GM12875 (cell line): ENCODE measurements around the gene MEI4.
"Not testable (repeated sequence)": the region's sequence is repeated elsewhere in the genome, so short reads cannot be mapped to it uniquely, and the experiment has no call there.

Experiments used
- H3K4me3 ChIP-seq: one replicate; pipeline ENCODE4 v1.5.1; 2011; ENCODE audit warnings: low read depth, low read length, control low read depth
- TF ChIP-seq, protein P1 (sequence below): IDR thresholded peaks from 2 replicates; pipeline ENCODE4 v1.5.1; 2011; ENCODE audit warnings: low read depth, mild to moderate bottlenecking, control low read depth, inconsistent platforms, low read length, moderate library complexity, borderline replicate concordance; ENCODE audit not compliant: insufficient read depth

MEI4 gene

DNA sequence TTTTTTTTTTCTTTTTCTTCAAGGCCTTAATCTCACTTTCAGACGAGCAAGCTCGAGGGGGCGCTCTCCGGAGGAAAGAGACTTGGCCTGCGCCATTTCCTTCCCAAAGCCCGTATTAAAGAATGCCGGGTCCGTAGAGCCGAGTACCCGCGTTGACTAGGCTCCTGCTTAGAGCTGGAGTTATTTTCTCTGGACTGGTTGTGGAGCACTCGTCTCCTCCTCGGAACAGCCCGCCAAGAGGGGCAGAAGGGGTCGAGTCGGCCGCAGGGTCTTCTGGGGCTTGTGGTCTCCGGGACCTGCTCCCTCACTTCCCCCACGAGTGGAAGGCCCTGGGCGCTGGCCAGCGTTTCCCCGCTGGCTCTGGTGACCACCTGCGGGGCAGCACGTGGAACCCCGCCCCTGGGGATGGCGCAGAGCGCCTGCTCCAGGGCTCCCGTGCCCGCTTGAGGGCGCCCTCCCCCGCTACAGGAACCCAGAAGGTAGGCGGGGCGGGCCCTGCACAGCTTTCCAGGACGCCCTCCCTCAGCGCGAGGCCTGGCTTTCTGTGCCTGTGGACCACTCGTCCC is 2.7 kb upstream of the MEI4 start:
- TF ChIP-seq, protein P1, sequence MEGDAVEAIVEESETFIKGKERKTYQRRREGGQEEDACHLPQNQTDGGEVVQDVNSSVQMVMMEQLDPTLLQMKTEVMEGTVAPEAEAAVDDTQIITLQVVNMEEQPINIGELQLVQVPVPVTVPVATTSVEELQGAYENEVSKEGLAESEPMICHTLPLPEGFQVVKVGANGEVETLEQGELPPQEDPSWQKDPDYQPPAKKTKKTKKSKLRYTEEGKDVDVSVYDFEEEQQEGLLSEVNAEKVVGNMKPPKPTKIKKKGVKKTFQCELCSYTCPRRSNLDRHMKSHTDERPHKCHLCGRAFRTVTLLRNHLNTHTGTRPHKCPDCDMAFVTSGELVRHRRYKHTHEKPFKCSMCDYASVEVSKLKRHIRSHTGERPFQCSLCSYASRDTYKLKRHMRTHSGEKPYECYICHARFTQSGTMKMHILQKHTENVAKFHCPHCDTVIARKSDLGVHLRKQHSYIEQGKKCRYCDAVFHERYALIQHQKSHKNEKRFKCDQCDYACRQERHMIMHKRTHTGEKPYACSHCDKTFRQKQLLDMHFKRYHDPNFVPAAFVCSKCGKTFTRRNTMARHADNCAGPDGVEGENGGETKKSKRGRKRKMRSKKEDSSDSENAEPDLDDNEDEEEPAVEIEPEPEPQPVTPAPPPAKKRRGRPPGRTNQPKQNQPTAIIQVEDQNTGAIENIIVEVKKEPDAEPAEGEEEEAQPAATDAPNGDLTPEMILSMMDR, result 0 out of 2 replicates have a peak, but pooled peaks have one; percentile 8
- H3K4me3 ChIP-seq, result no peak overlapping the region

DNA sequence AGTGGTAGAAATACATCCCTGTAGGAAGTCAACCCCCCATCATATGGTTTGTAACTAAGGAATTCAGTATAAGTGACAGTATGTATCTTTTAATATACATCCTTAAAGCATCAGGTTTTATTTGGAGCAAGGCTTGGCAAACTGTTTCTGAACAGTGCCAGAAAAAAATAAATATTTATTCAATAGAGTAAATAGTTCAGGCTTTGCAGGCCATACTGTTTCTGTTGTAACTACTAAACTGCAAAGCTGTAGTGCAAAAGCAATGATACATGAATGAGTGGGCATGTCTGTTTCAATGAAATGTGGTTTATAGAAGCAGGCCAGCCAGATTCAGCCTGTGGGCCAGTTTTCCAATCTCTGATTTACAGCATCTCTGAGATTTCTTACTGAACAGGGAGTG is 977 bp downstream of the MEI4 start:
- no peak overlapping the region for H3K4me3 ChIP-seq
- TF ChIP-seq, protein P1, result no peak

DNA sequence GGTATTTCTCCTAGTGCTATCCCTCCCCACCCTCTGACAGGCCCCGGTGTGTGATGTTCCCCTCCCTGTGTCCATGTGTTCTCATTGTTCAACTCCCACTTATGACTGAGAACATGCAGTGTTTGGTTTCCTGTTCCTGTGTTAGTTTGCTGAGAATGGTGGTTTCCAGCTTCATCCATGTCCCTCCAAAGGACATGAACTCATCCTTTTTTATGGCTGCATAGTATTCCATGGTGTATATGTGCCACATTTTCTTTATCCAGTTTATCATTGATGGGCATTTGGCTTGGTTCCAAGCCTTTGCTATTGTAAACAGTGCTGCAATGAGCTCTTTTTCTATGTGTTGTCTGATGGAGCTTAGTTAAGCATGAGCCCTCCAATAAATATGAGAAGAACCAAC is 2.2 kb downstream of the MEI4 start:
- H3K4me3 ChIP-seq, result not testable (repeated sequence)

DNA sequence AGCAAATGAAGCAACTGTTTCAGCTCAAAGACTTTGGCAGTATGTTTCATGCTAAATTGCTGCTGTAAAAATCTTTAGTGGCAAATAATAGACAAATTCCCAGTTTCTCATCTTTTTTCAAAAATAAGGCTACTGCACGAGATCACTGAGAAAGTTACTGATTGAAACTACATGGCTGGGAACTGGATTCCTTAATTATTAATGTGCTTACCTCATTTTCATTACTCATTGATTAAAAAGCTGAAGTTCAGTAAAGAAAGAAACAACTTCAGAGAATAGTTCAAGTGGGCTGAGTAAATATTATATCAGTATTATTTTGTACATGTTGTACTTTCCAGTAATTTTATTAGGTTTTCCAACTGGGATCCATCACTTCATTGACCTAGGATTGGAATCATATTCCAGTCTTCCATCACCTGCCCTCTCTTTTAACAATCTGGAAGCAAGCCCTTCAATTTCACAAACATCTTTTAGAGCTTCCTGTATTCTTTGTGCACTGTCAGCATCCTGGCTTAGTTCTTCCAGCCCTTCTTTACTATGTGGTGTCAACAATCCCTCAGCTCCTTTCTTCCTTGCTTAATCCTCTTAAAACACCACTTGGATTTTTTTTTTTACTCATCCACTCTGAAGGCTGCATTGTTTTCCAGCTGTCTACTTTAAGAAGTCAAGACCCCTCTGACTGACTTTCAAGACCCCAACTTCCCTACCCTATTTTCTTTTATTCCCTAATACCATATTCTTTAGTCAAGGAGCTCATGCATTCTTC is 4.3 kb downstream of the MEI4 start:
- TF ChIP-seq, protein P1, result no peak
- no peak overlapping the region for H3K4me3 ChIP-seq

DNA sequence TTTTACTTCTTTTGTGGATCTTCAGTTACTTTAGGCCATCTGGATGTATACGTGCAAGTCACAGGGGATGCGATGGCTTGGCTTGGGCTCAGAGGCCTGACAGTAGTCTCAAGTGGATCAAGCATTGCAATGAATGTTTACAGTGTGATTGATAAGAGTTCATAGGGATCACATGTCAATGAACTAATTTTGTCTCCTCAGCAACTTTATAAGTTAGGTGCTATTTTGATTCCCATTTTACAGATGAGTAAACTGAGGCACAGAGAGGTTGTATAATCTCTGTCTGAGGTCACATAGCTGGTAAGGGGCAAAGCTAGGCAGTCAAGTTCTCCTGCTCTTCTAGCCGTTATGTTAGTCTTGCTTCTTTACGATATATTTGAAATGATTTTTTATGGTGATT is 13.5 kb downstream of the MEI4 start:
- TF ChIP-seq, protein P1, result no peak
- no peak overlapping the region for H3K4me3 ChIP-seq

DNA sequence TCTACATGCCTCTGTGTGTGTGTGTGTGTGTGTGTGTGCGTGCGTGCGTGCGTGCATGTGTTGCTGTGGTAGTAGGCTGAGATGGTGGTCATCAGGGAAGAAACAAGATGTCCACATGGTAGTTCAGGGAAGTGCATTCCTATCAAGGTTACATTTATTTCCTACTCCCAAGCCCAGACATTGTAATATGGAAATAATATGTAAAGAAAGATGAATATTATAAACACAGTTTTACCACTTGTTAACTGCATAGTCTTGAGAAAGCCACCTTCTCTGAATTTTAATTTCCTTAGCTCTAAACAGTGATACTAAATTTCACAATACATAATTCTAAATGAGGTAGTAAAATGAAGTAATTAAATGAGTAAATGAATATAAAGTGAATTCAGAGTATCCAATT is 14.0 kb downstream of the MEI4 start:
- H3K4me3 ChIP-seq, result no peak overlapping the region

DNA sequence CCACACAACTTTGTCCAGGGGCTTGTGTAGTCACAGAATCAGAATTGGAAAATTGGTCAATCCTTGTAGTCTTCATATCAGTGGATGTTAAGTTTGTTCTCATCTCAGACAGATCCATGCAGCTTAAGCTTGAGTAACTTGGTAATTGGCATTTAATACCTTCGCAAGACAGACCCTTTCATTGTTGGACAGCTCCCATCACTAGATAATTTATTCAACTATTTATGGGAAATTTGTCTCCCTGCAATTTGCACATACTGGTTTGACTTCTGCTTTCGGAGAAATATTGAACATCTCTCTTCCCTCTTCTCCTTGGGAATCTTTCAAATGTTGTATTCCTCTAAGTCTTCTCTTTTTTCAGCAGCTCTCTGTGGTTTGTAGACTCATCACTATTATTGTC is 17.1 kb downstream of the MEI4 start:
- TF ChIP-seq, protein P1, result no peak
- H3K4me3 ChIP-seq, result no peak overlapping the region

More for the DNA sequence above, 14.0 kb downstream of the MEI4 start:
- TF ChIP-seq, protein P1, result no peak
